HEK293 (cell line): ENCODE measurements around the gene PCDHA10.
"Not testable (repeated sequence)": the region's sequence is repeated elsewhere in the genome, so short reads cannot be mapped to it uniquely, and the experiment has no call there.

ENCODE experiments used
- CTCF ChIA-PET: fragments of 350-600 bp; formaldehyde crosslinking; extraction: SDS; loops from one replicate; lab custom pipeline; 2021; ENCODE audit warnings: antibody characterized with exemption; lab: Yijun Ruan, JAX
- POLR2A ChIA-PET: fragments of 300-600 bp; formaldehyde crosslinking; extraction: SDS; loops from one replicate; lab custom pipeline; 2020; ENCODE audit warnings: antibody characterized with exemption, inconsistent platforms; lab: Yijun Ruan, JAX
- H3K27ac ChIP-seq: fragments of 200-500 bp; sonication (Bioruptor generic); 2 replicates; pipeline ENCODE4 v1.5.1; 2014; ENCODE audit warnings: low read depth, low read length, control low read depth, inconsistent platforms; ENCODE audit errors: extremely low read depth
- H3K36me3 ChIP-seq, 2 experiments: fragments of 200-500 bp in 1 of 2; sonication (Bioruptor generic) in 1 of 2; 1 replicate in 1 of 2; 2 replicates in 1 of 2; pipeline ENCODE4 v1.5.1; 2014 to 2017; ENCODE audit warnings: inconsistent platforms in 2 of 2, low read length in 2 of 2; ENCODE audit not compliant: control insufficient read depth in 2 of 2, insufficient read depth in 1 of 2
- H3K4me1 ChIP-seq: fragments of 200-500 bp; sonication (Bioruptor generic); 2 replicates; pipeline ENCODE4 v1.5.1; 2014; ENCODE audit warnings: mild to moderate bottlenecking, low read length, inconsistent platforms; ENCODE audit not compliant: control insufficient read depth, insufficient read depth
- H3K4me3 ChIP-seq: 2 replicates; pipeline ENCODE4 v1.5.1; 2011; ENCODE audit warnings: low read depth, mild to moderate bottlenecking, control low read depth, low read length, moderate library complexity
- H3K9me3 ChIP-seq: fragments of 200-500 bp; sonication (Bioruptor generic); 2 replicates; pipeline ENCODE4 v1.5.1; 2014; ENCODE audit warnings: low read depth, low read length, inconsistent platforms; ENCODE audit not compliant: control insufficient read depth, insufficient read depth
- SCRT2 ChIP-seq: fragments of 450-650 bp; formaldehyde crosslinking; IDR thresholded peaks from 2 replicates; pipeline ENCODE4 v1.5.1; 2016; ENCODE audit warnings: missing biosample characterization, missing genetic modification characterization
- SP3 ChIP-seq: fragments of 450-650 bp; formaldehyde crosslinking; IDR thresholded peaks from 2 replicates; pipeline ENCODE4 v1.5.1; 2016; ENCODE audit warnings: missing biosample characterization, missing genetic modification characterization
- ZFP41 ChIP-seq: fragments of 450-650 bp; formaldehyde crosslinking; IDR thresholded peaks from 2 replicates; pipeline ENCODE4 v1.5.1; 2016; ENCODE audit warnings: missing biosample characterization, missing genetic modification characterization, borderline replicate concordance
- ZNF10 ChIP-seq: fragments of 450-650 bp; formaldehyde crosslinking; IDR thresholded peaks from 2 replicates; pipeline ENCODE4 v1.5.1; 2017; ENCODE audit warnings: missing biosample characterization, missing genetic modification characterization
- ZNF223 ChIP-seq: fragments of 450-650 bp; formaldehyde crosslinking; IDR thresholded peaks from 2 replicates; pipeline ENCODE4 v1.5.1; 2016; ENCODE audit warnings: missing biosample characterization, missing genetic modification characterization
- ZNF311 ChIP-seq: fragments of 450-650 bp; formaldehyde crosslinking; IDR thresholded peaks from 2 replicates; pipeline ENCODE4 v1.5.1; 2017; ENCODE audit warnings: missing biosample characterization, missing genetic modification characterization, borderline replicate concordance
- ZNF571 ChIP-seq: fragments of 450-650 bp; formaldehyde crosslinking; IDR thresholded peaks from 2 replicates; pipeline ENCODE4 v1.5.0; 2017; ENCODE audit warnings: missing biosample characterization, missing genetic modification characterization
- ZNF585B ChIP-seq: fragments of 450-650 bp; formaldehyde crosslinking; IDR thresholded peaks from 2 replicates; pipeline ENCODE4 v1.5.1; 2016; ENCODE audit warnings: missing biosample characterization, missing genetic modification characterization
- ZNF660 ChIP-seq: fragments of 450-650 bp; IDR thresholded peaks from 2 replicates; pipeline ENCODE4 v1.5.1; 2018; ENCODE audit warnings: missing biosample characterization, mild to moderate bottlenecking, missing genetic modification characterization
- ZNF701 ChIP-seq: fragments of 450-650 bp; formaldehyde crosslinking; IDR thresholded peaks from 2 replicates; pipeline ENCODE4 v1.5.1; 2016; ENCODE audit warnings: missing biosample characterization, missing genetic modification characterization
- ZNF707 ChIP-seq: fragments of 450-650 bp; formaldehyde crosslinking; IDR thresholded peaks from 2 replicates; pipeline ENCODE4 v1.5.1; 2016; ENCODE audit warnings: missing biosample characterization, missing genetic modification characterization
- ZNF776 ChIP-seq: fragments of 450-650 bp; formaldehyde crosslinking; IDR thresholded peaks from 2 replicates; pipeline ENCODE4 v1.5.0; 2017; ENCODE audit warnings: missing biosample characterization, missing genetic modification characterization, borderline replicate concordance
- ZNF777 ChIP-seq: fragments of 450-650 bp; formaldehyde crosslinking; IDR thresholded peaks from 2 replicates; pipeline ENCODE4 v1.5.1; 2017; ENCODE audit warnings: missing biosample characterization, missing genetic modification characterization, borderline replicate concordance
- ZSCAN16 ChIP-seq: fragments of 450-650 bp; formaldehyde crosslinking; IDR thresholded peaks from 2 replicates; pipeline ENCODE4 v1.5.1; 2016; ENCODE audit warnings: missing biosample characterization, missing genetic modification characterization
- TF ChIP-seq, protein P1 (sequence below): fragments of 450-650 bp; formaldehyde crosslinking; IDR thresholded peaks from 2 replicates; pipeline ENCODE4 v1.5.1; 2016; ENCODE audit warnings: missing biosample characterization, missing genetic modification characterization
- TF ChIP-seq, protein P2 (sequence below): fragments of 450-650 bp; formaldehyde crosslinking; IDR thresholded peaks from 2 replicates; pipeline ENCODE4 v1.5.1; 2016; ENCODE audit warnings: missing biosample characterization, missing genetic modification characterization
- TF ChIP-seq, protein P3 (sequence below): IDR thresholded peaks from 2 replicates; pipeline ENCODE4 v1.6.1; 2011; ENCODE audit warnings: mild to moderate bottlenecking, low read depth, low read length, borderline replicate concordance
- TF ChIP-seq, protein P4 (sequence below): fragments of 450-650 bp; formaldehyde crosslinking; IDR thresholded peaks from 2 replicates; pipeline ENCODE4 v1.5.1; 2017; ENCODE audit warnings: missing biosample characterization, missing genetic modification characterization

Gene PCDHA10

DNA sequence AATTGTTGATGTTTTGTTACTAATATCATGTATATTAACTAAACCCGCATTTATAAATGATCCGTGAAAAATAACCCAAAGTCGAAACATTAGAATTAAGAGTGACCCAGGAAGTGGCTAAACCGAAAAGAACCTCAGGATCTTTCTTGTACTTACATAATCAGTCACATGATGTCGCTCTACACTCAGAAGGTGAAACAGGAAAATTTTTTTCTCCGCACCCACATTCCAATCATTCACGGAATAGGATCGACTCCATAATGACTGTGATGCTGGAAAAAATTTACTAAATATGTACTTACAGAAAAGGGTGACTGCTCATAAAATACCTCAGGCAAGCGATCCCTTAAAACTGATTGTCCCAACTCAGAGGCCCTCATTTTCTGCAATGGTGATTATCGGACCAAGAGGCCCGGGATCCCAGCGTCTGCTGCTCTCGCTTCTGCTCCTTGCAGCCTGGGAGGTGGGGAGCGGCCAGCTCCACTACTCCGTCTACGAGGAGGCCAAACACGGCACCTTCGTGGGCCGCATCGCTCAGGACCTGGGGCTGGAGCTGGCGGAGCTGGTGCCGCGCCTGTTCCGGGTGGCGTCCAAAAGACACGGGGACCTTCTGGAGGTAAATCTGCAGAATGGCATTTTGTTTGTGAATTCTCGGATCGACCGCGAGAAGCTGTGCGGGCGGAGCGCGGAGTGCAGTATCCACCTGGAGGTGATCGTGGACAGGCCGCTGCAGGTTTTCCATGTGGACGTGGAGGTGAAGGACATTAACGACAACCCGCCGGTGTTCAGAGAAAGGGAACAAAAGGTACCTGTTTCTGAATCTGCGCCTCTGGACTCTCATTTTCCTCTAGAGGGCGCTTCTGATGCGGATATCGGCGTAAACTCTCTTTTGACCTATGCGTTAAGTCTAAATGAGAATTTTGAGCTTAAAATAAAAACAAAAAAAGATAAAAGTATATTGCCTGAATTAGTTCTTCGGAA lies 19.7 kb downstream of the PCDHA10 start, which contains the start of gene PCDHA12:
PCDHA12 (plus strand) TSS at position 224 of the 981 bp plus-strand sequence; CDS start at position 389, 165 bp downstream.
- TF ChIP-seq ZNF571 (no peak), ZNF223 (tag by site-specific recombination) (no peak), ZFP41 (tag by site-specific recombination) (no peak), ZNF311 (tag by site-specific recombination) (no peak), ZNF777 (tag by site-specific recombination) (no peak), ZNF585B (tag by site-specific recombination) (no peak), ZNF776 (tag by site-specific recombination) (no peak), ZNF660 (tag by site-specific recombination) (no peak), ZNF10 (tag by site-specific recombination) (no peak), SCRT2 (tag by site-specific recombination) (no peak), ZSCAN16 (no peak)
- TF ChIP-seq, protein P1, sequence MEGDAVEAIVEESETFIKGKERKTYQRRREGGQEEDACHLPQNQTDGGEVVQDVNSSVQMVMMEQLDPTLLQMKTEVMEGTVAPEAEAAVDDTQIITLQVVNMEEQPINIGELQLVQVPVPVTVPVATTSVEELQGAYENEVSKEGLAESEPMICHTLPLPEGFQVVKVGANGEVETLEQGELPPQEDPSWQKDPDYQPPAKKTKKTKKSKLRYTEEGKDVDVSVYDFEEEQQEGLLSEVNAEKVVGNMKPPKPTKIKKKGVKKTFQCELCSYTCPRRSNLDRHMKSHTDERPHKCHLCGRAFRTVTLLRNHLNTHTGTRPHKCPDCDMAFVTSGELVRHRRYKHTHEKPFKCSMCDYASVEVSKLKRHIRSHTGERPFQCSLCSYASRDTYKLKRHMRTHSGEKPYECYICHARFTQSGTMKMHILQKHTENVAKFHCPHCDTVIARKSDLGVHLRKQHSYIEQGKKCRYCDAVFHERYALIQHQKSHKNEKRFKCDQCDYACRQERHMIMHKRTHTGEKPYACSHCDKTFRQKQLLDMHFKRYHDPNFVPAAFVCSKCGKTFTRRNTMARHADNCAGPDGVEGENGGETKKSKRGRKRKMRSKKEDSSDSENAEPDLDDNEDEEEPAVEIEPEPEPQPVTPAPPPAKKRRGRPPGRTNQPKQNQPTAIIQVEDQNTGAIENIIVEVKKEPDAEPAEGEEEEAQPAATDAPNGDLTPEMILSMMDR (tag by site-specific recombination) = no peak
- TF ChIP-seq, protein P2, sequence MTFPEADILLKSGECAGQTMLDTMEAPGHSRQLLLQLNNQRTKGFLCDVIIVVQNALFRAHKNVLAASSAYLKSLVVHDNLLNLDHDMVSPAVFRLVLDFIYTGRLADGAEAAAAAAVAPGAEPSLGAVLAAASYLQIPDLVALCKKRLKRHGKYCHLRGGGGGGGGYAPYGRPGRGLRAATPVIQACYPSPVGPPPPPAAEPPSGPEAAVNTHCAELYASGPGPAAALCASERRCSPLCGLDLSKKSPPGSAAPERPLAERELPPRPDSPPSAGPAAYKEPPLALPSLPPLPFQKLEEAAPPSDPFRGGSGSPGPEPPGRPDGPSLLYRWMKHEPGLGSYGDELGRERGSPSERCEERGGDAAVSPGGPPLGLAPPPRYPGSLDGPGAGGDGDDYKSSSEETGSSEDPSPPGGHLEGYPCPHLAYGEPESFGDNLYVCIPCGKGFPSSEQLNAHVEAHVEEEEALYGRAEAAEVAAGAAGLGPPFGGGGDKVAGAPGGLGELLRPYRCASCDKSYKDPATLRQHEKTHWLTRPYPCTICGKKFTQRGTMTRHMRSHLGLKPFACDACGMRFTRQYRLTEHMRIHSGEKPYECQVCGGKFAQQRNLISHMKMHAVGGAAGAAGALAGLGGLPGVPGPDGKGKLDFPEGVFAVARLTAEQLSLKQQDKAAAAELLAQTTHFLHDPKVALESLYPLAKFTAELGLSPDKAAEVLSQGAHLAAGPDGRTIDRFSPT (tag by site-specific recombination) = no peak
- ChIA-PET POLR2A (no interaction called here), CTCF (interaction anchor here (0.6 to 1.6 kb wide), 5 partner anchors 19 to 1262 kb away, joined by 3 to 10 read pairs (median 3); partner anchors contain the start of genes PCDHA10 and PCDHAC1)
- H3K4me3 ChIP-seq = no peak within 1 kb of the TSS
- H3K9me3 ChIP-seq = no peaks in the 10 kb centered on the region
- H3K36me3 ChIP-seq = no peaks in the 10 kb centered on the region
- no peaks in the 10 kb centered on the region for H3K4me1 ChIP-seq
- no peak within 1 kb of the TSS for H3K27ac ChIP-seq

DNA sequence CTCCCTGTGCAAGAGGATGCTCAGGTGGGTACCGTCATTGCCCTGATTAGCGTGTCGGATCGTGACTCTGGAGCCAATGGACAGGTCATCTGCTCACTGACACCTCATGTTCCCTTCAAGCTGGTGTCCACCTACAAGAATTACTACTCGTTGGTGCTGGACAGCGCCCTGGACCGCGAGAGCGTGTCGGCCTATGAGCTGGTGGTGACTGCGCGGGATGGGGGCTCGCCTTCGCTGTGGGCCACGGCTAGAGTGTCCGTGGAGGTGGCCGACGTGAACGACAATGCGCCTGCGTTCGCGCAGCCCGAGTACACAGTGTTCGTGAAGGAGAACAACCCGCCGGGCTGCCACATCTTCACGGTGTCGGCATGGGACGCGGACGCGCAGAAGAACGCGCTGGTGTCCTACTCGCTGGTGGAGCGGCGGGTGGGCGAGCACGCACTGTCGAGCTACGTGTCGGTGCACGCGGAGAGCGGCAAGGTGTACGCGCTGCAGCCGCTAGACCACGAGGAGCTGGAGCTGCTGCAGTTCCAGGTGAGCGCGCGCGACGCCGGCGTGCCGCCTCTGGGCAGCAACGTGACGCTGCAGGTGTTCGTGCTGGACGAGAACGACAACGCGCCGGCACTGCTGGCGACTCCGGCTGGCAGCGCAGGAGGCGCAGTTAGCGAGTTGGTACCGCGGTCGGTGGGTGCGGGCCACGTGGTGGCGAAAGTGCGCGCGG lies 21.0 kb downstream of the PCDHA10 start:
- H3K9me3 ChIP-seq, H3K4me1 ChIP-seq, POLR2A ChIA-PET, H3K4me3 ChIP-seq, H3K36me3 ChIP-seq, H3K27ac ChIP-seq: not testable (repeated sequence)
- CTCF ChIA-PET = interaction anchor here (0.6 to 1.6 kb wide), 3 partner anchors 20 to 164 kb away, joined by 4 to 10 read pairs (median 6); partner anchors contain the start of gene PCDHA10

DNA sequence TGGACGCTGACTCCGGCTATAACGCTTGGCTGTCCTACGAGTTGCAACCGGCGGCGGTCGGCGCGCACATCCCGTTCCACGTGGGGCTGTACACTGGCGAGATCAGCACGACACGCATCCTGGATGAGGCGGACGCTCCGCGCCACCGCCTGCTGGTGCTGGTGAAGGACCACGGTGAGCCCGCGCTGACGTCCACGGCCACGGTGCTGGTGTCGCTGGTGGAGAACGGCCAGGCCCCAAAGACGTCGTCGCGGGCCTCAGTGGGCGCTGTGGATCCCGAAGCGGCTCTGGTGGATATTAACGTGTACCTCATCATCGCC lies 21.5 kb downstream of the PCDHA10 start:
- H3K4me1 ChIP-seq = no peaks in the 10 kb centered on the region
- ChIA-PET CTCF (no interaction called here), POLR2A (no interaction called here)
- H3K9me3 ChIP-seq = no peaks in the 10 kb centered on the region
- H3K36me3 ChIP-seq = no peaks in the 10 kb centered on the region
- no peak overlapping the region for H3K27ac ChIP-seq
- H3K4me3 ChIP-seq = no peak overlapping the region
- TF ChIP-seq ZNF707 (no peak), SP3 (tag by site-specific recombination) (no peak), ZSCAN16 (no peak), ZNF701 (no peak)
- TF ChIP-seq, protein P3, sequence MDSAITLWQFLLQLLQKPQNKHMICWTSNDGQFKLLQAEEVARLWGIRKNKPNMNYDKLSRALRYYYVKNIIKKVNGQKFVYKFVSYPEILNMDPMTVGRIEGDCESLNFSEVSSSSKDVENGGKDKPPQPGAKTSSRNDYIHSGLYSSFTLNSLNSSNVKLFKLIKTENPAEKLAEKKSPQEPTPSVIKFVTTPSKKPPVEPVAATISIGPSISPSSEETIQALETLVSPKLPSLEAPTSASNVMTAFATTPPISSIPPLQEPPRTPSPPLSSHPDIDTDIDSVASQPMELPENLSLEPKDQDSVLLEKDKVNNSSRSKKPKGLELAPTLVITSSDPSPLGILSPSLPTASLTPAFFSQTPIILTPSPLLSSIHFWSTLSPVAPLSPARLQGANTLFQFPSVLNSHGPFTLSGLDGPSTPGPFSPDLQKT = no peak
- TF ChIP-seq, protein P4, sequence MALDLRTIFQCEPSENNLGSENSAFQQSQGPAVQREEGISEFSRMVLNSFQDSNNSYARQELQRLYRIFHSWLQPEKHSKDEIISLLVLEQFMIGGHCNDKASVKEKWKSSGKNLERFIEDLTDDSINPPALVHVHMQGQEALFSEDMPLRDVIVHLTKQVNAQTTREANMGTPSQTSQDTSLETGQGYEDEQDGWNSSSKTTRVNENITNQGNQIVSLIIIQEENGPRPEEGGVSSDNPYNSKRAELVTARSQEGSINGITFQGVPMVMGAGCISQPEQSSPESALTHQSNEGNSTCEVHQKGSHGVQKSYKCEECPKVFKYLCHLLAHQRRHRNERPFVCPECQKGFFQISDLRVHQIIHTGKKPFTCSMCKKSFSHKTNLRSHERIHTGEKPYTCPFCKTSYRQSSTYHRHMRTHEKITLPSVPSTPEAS (tag by site-specific recombination) = no peak
